D341Med (cell line): ENCODE measurements around the gene DNAJA4.

Source experiments
- DNase-seq: peaks from one replicate; pipeline ENCODE4 v3.0.0; 2012; ENCODE audit warnings: low spot score

Gene DNAJA4

DNA sequence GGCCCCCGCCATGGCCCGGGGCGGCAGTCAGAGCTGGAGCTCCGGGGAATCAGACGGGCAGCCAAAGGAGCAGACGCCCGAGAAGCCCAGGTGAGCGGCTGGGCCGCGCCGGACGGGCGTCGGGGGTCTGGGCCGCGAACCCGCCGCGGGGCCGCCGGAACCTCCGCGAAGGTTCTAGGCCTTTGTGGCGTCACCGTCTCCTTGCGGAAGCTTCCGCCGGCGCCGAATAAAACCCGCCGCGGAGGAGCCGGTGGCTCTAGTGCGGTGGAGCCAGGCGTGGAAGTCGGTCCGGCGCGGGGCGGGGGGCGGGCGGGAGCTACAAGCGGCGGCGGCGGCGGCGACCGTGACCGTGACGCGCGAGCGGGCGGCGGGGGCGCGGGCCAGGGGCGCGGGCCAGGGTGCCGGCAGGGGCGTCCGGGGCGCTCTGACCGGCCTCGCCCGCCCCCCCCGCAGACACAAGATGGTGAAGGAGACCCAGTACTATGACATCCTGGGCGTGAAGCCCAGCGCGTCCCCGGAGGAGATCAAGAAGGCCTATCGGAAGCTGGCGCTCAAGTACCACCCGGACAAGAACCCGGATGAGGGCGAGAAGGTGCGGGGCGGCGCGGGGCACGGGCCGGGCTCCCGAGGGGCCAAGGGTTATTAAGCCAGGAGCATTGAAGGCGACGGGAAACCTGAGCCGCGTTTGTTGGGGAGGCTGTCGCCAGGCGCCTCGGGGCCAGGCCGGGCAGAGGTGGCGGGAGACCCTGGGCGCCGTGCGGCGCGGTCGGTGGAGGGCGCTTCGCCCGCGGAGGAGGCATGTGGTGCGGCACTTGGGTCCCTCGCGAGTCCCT, at the start of gene DNAJA4:
Gene DNAJA4, plus strand, starts transcription at position 259 of the 833 bp plus-strand sequence. Its CDS starts 202 bp downstream, at position 461.
- no peak for DNase-seq

DNA sequence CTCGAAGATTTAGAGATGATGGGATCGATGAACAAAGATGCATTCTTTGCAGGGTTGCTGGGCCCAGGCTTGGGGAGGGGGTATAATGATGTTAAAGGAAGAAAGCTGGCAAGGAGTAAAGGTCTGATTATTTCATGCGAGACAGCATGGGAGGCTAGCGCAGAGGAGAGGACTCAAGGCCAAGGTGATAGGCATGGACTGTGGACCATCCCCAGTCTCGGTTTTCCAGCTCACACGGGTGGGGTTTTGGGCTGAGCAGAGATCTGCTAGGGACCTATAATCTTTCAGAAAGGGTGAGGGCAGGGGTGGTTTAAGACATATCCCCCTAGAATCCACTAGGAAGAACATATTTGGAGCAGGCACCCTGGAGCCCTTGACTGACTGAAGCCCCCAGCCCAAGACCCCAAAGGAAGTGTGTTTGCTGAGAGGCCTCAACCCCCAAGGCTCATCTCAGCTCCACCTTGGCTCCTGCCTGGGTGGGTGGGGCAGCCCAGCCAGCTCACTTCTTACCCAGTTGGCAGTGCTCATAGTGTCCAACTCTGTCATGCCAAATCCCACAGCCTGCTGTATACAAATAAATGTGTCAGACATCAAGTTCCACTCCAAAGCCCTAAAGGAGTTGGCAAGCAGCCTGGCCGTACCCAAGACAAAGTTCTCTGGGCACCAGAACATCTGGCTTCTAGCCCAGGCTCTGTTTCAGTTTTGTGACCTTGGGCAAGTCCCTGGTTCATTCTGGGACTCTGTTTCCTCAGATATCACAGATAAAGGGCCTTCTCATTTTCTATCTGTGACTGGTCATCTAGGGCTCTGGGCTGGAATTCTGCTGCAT, 47.9 kb upstream of the DNAJA4 start:
- no peak for DNase-seq

GRCh38 chr15:78220713-78221112, 43.6 kb upstream of the DNAJA4 start:
- DNase-seq = no peak

GRCh38 chr15:78222745-78223395, 41.5 kb upstream of the DNAJA4 start:
- DNase-seq = no peak

DNA sequence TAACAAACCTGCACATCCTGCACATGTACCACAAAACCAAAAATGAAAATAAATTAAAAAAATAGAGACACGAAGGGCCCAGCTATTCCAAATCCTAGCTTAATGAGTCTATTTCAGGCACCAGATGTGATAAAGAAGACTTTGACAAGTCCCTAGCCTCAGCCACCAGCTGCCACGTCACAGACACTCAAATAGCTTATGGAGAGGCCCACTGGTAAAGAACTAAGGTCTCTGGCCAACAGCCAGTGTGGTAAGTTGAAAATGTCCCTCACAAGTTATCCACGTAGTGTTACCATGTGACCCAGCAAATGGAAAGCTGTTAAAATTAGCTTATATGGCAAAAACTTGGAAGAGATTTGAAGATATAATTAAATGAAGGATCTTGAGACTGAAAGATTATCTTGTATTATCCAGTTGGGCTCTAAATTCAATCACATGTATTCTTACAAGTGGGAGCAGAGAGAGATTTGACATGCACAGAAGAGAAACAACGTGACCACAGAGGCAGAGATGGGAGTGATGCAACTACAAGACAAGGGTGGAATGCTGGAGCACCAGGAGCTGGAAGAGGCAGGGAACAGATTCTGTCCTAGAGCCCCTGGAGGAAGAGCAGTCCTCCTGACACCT, 40.9 kb upstream of the DNAJA4 start:
- no peak for DNase-seq

GRCh38 chr15:78224023-78224411, 40.3 kb upstream of the DNAJA4 start:
- no peak for DNase-seq

- no peak for DNase-seq
These were observed 38.4 kb upstream of the DNAJA4 start for GRCh38 chr15:78225783-78226541.

GRCh38 chr15:78228356-78228996, 35.9 kb upstream of the DNAJA4 start:
- no peak for DNase-seq

DNA sequence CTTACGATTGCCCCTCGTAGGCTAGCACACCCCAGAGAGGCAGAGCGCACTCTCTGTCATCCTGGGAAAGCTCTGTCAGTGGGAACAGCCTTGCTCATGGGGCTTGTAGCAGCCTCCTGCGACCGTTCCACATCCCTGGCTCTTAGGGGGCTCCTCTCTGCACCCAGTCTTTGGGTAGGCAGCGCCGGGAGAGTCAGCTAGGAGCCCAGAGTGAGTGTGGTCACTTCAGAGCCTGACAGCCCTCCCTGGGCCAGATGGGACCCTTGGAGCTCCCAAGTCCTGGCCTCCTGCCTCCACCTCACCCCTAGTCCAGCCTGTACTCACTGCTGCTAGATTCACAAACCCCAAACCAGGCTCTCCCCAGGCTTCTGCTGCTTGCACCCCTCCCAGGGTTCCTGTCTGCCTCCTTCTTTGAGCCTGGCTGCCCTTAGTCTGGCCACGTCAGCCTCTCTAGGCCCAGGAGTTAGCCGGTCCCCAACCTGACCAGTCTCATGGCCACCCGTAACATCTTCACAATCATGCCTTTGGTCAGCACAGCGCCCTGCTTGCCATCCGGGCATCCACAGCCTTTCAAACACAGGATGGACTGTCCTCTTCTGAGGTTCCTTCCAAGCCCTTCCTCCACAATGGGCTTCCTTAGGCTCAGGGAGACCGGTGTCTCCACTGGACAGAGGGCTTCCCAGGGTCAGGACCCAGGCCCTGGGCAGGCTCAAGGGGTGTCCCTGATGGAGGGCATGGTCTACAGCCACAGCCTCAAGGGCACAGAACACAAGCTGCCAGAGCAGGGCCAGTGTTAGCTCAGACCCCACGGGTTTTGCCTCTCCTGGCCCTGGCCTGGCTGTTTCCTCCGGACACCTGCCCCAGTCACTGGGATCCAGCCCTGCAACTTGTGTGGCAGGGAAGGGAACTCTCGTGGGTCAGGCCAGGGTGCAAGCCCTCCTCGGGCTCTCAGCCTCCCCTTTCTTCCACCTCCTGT, 34.6 kb upstream of the DNAJA4 start:
- DNase-seq = no peak

GRCh38 chr15:78232951-78233350, 31.4 kb upstream of the DNAJA4 start:
- DNase-seq = no peak

DNA sequence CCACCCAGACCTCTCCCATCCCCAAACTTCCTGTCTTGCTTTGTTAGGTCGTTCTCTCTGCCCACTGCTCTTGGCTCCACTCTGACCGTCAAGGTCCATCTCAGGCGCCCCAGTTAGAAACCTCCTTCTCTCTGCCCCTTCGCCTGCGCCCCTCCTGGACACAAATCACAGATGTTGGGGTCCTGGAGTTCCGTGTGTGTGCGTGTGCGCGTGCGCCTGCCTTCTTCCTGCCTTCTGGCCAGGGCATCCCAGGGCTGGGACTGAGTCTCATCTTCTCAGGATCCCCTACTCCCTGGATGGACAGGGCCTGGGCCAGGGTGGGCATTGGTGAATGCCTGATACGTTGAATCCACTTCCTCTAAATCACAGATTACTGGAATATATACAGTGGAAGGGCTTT, 30.9 kb upstream of the DNAJA4 start:
- DNase-seq = no peak

DNA sequence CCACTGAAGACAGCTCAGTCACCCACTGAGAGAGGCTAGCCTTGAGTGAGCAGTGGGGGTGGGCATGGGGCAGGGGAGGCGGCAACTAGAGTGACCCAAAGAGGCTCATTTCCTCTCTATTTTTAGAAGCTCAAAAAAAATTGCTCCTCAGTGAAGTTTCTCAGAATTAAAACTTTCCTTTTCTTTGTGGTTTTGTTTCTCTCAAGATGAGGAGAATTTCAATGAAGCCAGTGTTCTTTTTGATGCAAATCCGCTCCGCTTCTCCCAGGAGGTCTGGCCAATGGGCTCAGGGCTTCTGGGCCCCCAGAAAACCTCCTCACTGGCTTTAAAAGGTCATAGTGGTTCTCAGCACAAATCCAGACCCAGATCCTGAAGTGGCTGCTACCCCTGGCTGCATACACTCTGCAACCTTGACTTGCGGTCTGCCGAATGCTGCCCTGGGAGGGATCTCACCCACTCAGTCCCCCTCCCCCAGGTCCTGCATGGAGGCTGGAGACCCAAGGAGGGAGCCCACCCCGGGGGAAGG, 29.8 kb upstream of the DNAJA4 start, which contains the start of gene ACSBG1:
Gene ACSBG1, minus strand, starts transcription at position 51 of the 526 bp plus-strand sequence. CDS start 64 bp downstream, outside the sequence.
- DNase-seq = no peak

GRCh38 chr15:78236491-78236890, 27.9 kb upstream of the DNAJA4 start:
- no peak for DNase-seq

GRCh38 chr15:78237146-78237545, 27.2 kb upstream of the DNAJA4 start:
- DNase-seq = no peak

- no peak for DNase-seq
These were observed 24.6 kb upstream of the DNAJA4 start for GRCh38 chr15:78239811-78240210.

- peak; percentile 91 for DNase-seq
These were observed 23.3 kb upstream of the DNAJA4 start for GRCh38 chr15:78241017-78241416.

DNA sequence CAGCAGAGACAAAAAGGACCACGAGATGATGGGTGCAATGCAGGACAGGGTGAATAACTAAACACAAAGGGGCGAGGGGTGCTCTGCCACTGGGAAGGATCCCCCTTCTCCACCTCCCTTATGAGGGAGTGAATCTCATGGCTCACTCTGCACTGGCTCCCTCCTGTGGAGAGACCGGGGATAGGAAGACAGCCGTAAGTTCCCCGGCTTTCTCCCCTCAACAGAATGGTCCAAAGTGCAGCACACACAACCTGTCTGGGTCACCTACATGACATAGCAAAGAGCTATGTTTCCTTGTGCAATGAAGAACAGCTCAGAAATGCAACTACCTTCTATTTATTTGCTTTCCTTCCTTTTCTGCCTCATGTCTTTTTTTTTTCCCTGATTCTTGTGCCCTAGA, 22.2 kb upstream of the DNAJA4 start:
- no peak for DNase-seq

- no peak for DNase-seq
These were observed 21.3 kb upstream of the DNAJA4 start for GRCh38 chr15:78243058-78243457.

DNA sequence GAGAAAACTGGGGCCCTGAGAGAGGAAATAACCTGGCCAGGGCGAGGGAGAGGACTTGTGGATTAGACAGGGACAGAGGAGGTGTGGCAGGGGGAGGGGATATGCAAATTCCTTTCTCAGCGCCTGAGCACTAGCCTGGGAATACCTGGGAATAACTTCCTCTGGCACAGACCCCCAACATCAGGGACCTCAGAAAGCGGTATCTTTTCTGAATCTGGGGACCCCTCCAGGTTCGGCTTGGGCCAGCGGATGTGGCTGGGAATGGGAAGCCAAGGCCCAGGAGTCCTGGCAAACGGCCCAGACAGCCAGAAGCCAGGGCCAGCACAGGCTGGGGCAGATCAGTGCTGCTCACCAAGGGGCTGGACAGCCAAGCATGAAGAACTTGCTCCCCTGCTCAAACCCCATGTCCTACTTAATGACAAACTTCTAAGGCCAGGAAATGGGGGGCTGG, 20.8 kb upstream of the DNAJA4 start:
- no peak for DNase-seq
